ENCODE data around the gene KDM4B. TPM values are rescaled to one million over a fixed set of nuclear protein-coding genes. Genes with fewer than 3 reads are reported as not detected.

KDM4B gene
- total and polyA plus RNA-seq, 2 of the 8 experiments (the other 6 are each of a cell fraction or from before 2014, with no cell fraction given), result 12.0 to 31.9 TPM

DNA sequence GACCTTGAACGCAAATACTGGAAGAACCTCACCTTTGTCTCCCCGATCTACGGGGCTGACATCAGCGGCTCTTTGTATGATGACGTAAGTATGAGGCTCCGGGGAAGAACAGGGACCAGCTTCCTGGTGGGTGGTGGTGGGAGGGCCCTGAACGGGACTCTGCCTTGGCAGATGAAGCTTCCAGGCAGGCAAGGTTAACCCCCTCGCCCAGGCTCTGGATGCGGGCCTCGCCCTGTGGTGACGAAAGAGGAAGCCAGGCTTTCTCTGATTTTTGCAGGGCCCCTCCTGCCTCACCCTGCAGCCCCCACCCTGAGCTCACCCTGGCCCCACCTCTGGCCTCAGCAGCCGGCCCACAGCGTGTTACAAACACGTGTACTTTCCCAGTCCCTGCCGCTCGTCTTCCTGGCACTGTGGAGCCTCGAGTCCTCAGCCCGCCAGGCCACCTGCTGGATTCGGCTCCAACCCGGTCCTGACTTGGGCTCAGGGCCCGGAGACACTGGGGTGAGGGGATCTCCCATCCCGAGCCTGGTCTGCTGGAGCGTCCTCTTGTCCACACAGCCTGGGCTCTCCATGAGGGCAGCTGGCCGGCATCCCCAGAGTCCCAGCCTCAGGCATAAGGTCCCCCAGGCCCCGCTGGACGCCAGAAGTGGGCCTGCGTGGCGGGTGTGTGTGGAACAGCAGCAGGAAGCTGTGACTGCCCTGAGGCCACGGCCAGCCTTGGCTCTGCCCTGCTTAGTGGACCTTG, 72.4 kb downstream of the KDM4B start:
- peaks cover 0 to 6% of the 10 kb centered on the region in 2 experiments; a peak in 1 of 4 replicates for H3K79me2 ChIP-seq (ENCODE audit: control insufficient read depth in 1 of 2, insufficient read depth in 2 of 2, low read length in 2 of 2)
- no peaks in the 10 kb centered on the region for H3K4me1 ChIP-seq (replicated peaks in 1 of 4; ENCODE audit: control insufficient read depth in 3 of 4, insufficient read depth in 4 of 4, low read length in 3 of 4)
- H2BK12ac ChIP-seq (ENCODE audit: low read depth, low read length), result no peak overlapping the region
- H2BK15ac ChIP-seq (ENCODE audit: low read length), result no peak overlapping the region
- no peak overlapping the region for H2AK5ac ChIP-seq (ENCODE audit: low read depth, low read length)
- no peak overlapping the region for H3K14ac ChIP-seq (ENCODE audit: insufficient read length)
- H4K5ac ChIP-seq (ENCODE audit: insufficient read length, low read depth, low read length), result no peak overlapping the region
- H3K27me3 ChIP-seq (replicated peaks in 1 of 4; ENCODE audit: control insufficient read depth in 3 of 4, extremely low read depth in 1 of 4, insufficient read depth in 3 of 4, low read length in 3 of 4), result no peaks in the 10 kb centered on the region
- H4K91ac ChIP-seq (replicated peaks; ENCODE audit: insufficient read length, low read length), result no peak overlapping the region
- no peak overlapping the region for H2AFZ ChIP-seq (ENCODE audit: low read length)
- no peak overlapping the region for H3K27ac ChIP-seq (ENCODE audit: low read depth, low read length)
- 0 out of 2 replicates have a peak overlapping the region, but pooled peaks have one; percentile 68 for H4K8ac ChIP-seq (ENCODE audit: extremely low read depth, insufficient read depth, low read length)
- no peak overlapping the region for H3K23ac ChIP-seq (ENCODE audit: insufficient read length)
- no peak overlapping the region for H2BK20ac ChIP-seq (ENCODE audit: low read length)
- H2BK120ac ChIP-seq (replicated peaks; ENCODE audit: low read depth, low read length), result no peak overlapping the region
- ChIA-PET POLR2A (ENCODE audit: partially characterized antibody) (no interaction called here), CTCF (ENCODE audit: partially characterized antibody) (interaction anchor here (0.9 to 2.0 kb wide), 9 partner anchors 11 to 129 kb away, joined by 3 to 7 read pairs (median 3); no protein-coding TSS in a partner anchor)
- WGBS, 2 experiments (ENCODE audit: extremely low coverage in 1 of 2, insufficient coverage in 1 of 2, insufficient read length in 1 of 2, insufficient replicate concordance in 2 of 2, low coverage in 1 of 2, low lambda C conversion rate in 2 of 2, missing lambda C conversion rate in 1 of 2), result 94% methylated on average over 24 of the region's 29 CpGs; no CpG with 5 or more reads in 1 of the 2 experiments
- FAIRE-seq (no peak), DNase-seq (ENCODE audit: low read depth in 1 of 2, low spot score in 2 of 2) (no peak)
- peaks cover 3 to 13% (median 9%) of the 10 kb centered on the region in 4 experiments; a peak in 5 of 8 replicates for H3K36me3 ChIP-seq (ENCODE audit: control insufficient read depth in 2 of 4, insufficient read depth in 4 of 4, low read length in 3 of 4)
- no peaks in the 10 kb centered on the region for H3K9me3 ChIP-seq (ENCODE audit: insufficient read depth in 2 of 2, low read depth in 1 of 2, low read length in 1 of 2)
- no peak overlapping the region for H2BK5ac ChIP-seq (ENCODE audit: low read depth, low read length)
- no peak overlapping the region for H3K9ac ChIP-seq (replicated peaks in 1 of 4; ENCODE audit: extremely low read depth in 1 of 4, low read depth in 3 of 4, low read length in 3 of 4)
- H3K4ac ChIP-seq (replicated peaks; ENCODE audit: insufficient read length, low read depth, low read length), result no peak overlapping the region
- H3K79me1 ChIP-seq (ENCODE audit: low read depth, low read length), result 0 out of 2 replicates have a peak, but pooled peaks cover 2% of the 10 kb centered on the region
- H3K18ac ChIP-seq (ENCODE audit: extremely low read depth, low read length), result no peak overlapping the region
- no peak overlapping the region for H3K4me2 ChIP-seq (ENCODE audit: insufficient read depth in 1 of 2, low read depth in 2 of 2, low read length in 2 of 2)
- H4K20me1 ChIP-seq (replicated peaks in 1 of 2; ENCODE audit: control insufficient read depth in 1 of 2, insufficient read depth in 2 of 2, low read length in 2 of 2), result peaks cover 2 to 13% of the 10 kb centered on the region in 2 experiments
- H3K23me2 ChIP-seq (ENCODE audit: low read depth, low read length), result no peaks in the 10 kb centered on the region
- no peak overlapping the region for H3K4me3 ChIP-seq (ENCODE audit: extremely low read depth in 1 of 4, insufficient read depth in 2 of 4, low read depth in 3 of 4, low read length in 4 of 4)
- no peak overlapping the region for H3K56ac ChIP-seq (replicated peaks; ENCODE audit: insufficient read length, low read depth, low read length)
- no peak for TF ChIP-seq JUND (IDR thresholded peaks at IDR 0.05; ENCODE audit: low read length)
- TF ChIP-seq SAP30 (IDR thresholded peaks at IDR 0.05; ENCODE audit: insufficient read depth, insufficient replicate concordance, low read length), result no peak
- no peak for TF ChIP-seq CHD2 (IDR thresholded peaks at IDR 0.05; ENCODE audit: low read length)
- no peak for TF ChIP-seq PHF8 (conservative IDR thresholded peaks at IDR 0.05; ENCODE audit: low read depth, low read length)
- no peak for TF ChIP-seq GABPA (IDR thresholded peaks at IDR 0.05; ENCODE audit: borderline replicate concordance, insufficient read depth, low read length)
- TF ChIP-seq RAD21 (IDR thresholded peaks at IDR 0.05 in 1 of 2, conservative IDR thresholded peaks at IDR 0.05 in 1 of 2; ENCODE audit: low read depth in 2 of 2, low read length in 2 of 2), result no peak
- TF ChIP-seq BCL11A (IDR thresholded peaks at IDR 0.05; ENCODE audit: low read depth in 2 of 2, low read length in 2 of 2), result no peak
- TF ChIP-seq, protein P1, sequence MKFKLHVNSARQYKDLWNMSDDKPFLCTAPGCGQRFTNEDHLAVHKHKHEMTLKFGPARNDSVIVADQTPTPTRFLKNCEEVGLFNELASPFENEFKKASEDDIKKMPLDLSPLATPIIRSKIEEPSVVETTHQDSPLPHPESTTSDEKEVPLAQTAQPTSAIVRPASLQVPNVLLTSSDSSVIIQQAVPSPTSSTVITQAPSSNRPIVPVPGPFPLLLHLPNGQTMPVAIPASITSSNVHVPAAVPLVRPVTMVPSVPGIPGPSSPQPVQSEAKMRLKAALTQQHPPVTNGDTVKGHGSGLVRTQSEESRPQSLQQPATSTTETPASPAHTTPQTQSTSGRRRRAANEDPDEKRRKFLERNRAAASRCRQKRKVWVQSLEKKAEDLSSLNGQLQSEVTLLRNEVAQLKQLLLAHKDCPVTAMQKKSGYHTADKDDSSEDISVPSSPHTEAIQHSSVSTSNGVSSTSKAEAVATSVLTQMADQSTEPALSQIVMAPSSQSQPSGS (IDR thresholded peaks at IDR 0.05; ENCODE audit: low read length), result no peak
- no peak for TF ChIP-seq TAF7 (optimal IDR thresholded peaks at IDR 0.05; ENCODE audit: borderline replicate concordance, low read depth, low read length)
- TF ChIP-seq CBX5 (IDR thresholded peaks at IDR 0.05; ENCODE audit: low read depth, low read length), result no peak
